Glutamatergic neuron (in vitro differentiated cells): ENCODE measurements around the gene SLC6A19. TPM values are rescaled to one million over a fixed set of nuclear protein-coding genes. Genes with fewer than 3 reads are reported as not detected.
"Not testable (repeated sequence)": the region's sequence is repeated elsewhere in the genome, so short reads cannot be mapped to it uniquely, and the experiment has no call there.

ENCODE experiments used
- DNase-seq: peaks from one replicate; pipeline ENCODE4 v3.0.0; 2022
- H3K27ac Mint-ChIP-seq: one replicate; pipeline ENCODE4 v1.8.0; 2020; ENCODE audit warnings: mild to moderate bottlenecking, mixed read lengths, inconsistent platforms; ENCODE audit not compliant: unreplicated experiment
- H3K27me3 Mint-ChIP-seq: one replicate; pipeline ENCODE4 v1.8.0; 2020; ENCODE audit warnings: mild to moderate bottlenecking, moderate library complexity, mixed read lengths, inconsistent platforms; ENCODE audit not compliant: unreplicated experiment
- H3K36me3 Mint-ChIP-seq: one replicate; pipeline ENCODE4 v1.8.0; 2020; ENCODE audit warnings: mild to moderate bottlenecking, mixed read lengths, inconsistent platforms; ENCODE audit not compliant: unreplicated experiment
- H3K4me1 Mint-ChIP-seq: one replicate; pipeline ENCODE4 v1.8.0; 2020; ENCODE audit warnings: mild to moderate bottlenecking, low read depth, mixed read lengths, inconsistent platforms; ENCODE audit not compliant: unreplicated experiment
- H3K4me3 Mint-ChIP-seq: one replicate; pipeline ENCODE4 v1.8.0; 2020; ENCODE audit warnings: mild to moderate bottlenecking, mixed read lengths, inconsistent platforms; ENCODE audit not compliant: unreplicated experiment
- H3K9me3 Mint-ChIP-seq: one replicate; pipeline ENCODE4 v1.8.0; 2020; ENCODE audit warnings: mild to moderate bottlenecking, moderate library complexity, mixed read lengths, inconsistent platforms; ENCODE audit not compliant: unreplicated experiment
- total RNA-seq: library from RNA; stranded (reverse); fragmentation: NEBNext Ultra II Directional; extraction: Animal tissue kit (Norgen Biotek cat#: 25700); gene quantifications from one replicate; pipeline ENCODE4 v1.2.1, GENCODE V29; 2021; ENCODE audit not compliant: unreplicated experiment
- TF ChIP-seq, protein P1 (sequence below): fragments of 200-600 bp; sonication (generic); IDR thresholded peaks from one replicate; pipeline ENCODE4 v1.5.0; 2021; ENCODE audit not compliant: partially characterized antibody, unreplicated experiment

SLC6A19 gene
- total RNA-seq, 1 donor from 2014 or later, result not detected

DNA sequence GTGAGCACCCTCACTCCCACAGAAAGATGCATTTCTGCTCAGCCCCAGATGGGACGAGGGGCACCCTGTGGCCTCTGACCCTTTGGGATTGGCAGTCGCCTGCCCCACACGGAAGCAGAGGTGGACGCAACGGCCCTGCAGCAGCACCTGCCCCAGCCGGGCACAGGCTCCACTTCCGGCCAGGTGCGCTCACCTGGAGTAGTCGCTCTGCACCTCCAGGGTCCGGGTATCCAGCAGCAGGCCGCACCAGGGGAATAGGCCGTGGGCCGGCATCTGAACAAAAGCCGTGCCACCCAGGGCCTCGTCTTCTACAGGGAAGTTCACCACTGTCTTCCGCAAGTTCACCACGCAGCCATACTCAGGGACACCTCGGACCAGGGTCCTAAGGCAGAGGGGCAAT, 62.8 kb downstream of the SLC6A19 start:
- no peak overlapping the region for H3K27ac Mint-ChIP-seq

DNA sequence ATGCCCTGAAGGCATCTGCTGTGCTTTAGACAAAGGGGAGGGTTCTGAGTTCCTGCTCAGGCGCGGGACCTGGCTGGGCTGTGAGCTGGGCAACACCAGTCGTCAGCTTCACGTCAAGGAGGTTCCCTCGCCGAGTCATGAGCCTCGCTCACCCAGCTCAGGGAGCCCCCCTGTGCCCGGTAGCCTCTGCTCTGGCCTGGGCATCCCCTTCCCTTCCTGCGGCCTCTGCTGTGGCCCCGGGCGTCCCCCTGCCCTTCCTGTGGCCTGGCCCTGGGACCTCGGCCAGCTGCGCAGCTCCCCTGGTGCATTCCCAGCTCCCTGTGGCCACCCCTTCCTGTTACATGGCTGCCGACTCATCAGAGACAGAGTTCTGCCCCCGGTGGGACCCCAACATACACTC, 63.6 kb downstream of the SLC6A19 start:
- TF ChIP-seq, protein P1, sequence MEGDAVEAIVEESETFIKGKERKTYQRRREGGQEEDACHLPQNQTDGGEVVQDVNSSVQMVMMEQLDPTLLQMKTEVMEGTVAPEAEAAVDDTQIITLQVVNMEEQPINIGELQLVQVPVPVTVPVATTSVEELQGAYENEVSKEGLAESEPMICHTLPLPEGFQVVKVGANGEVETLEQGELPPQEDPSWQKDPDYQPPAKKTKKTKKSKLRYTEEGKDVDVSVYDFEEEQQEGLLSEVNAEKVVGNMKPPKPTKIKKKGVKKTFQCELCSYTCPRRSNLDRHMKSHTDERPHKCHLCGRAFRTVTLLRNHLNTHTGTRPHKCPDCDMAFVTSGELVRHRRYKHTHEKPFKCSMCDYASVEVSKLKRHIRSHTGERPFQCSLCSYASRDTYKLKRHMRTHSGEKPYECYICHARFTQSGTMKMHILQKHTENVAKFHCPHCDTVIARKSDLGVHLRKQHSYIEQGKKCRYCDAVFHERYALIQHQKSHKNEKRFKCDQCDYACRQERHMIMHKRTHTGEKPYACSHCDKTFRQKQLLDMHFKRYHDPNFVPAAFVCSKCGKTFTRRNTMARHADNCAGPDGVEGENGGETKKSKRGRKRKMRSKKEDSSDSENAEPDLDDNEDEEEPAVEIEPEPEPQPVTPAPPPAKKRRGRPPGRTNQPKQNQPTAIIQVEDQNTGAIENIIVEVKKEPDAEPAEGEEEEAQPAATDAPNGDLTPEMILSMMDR, result no peak
- H3K27me3 Mint-ChIP-seq, result peaks cover 3% of the 10 kb centered on the region
- no peaks in the 10 kb centered on the region for H3K4me1 Mint-ChIP-seq
- peaks cover 13% of the 10 kb centered on the region for H3K9me3 Mint-ChIP-seq
- peaks cover 20% of the 10 kb centered on the region for H3K36me3 Mint-ChIP-seq
- no peak for DNase-seq
- no peak overlapping the region for H3K27ac Mint-ChIP-seq
- H3K4me3 Mint-ChIP-seq, result no peak overlapping the region

More for the DNA sequence above, 62.8 kb downstream of the SLC6A19 start:
- Mint-ChIP-seq H3K27me3 (peaks cover 3% of the 10 kb centered on the region), H3K4me3 (no peak overlapping the region), H3K9me3 (peaks cover 15% of the 10 kb centered on the region), H3K36me3 (peaks cover 20% of the 10 kb centered on the region), H3K4me1 (no peaks in the 10 kb centered on the region)
- no peak for DNase-seq
- TF ChIP-seq, protein P1, result no peak

DNA sequence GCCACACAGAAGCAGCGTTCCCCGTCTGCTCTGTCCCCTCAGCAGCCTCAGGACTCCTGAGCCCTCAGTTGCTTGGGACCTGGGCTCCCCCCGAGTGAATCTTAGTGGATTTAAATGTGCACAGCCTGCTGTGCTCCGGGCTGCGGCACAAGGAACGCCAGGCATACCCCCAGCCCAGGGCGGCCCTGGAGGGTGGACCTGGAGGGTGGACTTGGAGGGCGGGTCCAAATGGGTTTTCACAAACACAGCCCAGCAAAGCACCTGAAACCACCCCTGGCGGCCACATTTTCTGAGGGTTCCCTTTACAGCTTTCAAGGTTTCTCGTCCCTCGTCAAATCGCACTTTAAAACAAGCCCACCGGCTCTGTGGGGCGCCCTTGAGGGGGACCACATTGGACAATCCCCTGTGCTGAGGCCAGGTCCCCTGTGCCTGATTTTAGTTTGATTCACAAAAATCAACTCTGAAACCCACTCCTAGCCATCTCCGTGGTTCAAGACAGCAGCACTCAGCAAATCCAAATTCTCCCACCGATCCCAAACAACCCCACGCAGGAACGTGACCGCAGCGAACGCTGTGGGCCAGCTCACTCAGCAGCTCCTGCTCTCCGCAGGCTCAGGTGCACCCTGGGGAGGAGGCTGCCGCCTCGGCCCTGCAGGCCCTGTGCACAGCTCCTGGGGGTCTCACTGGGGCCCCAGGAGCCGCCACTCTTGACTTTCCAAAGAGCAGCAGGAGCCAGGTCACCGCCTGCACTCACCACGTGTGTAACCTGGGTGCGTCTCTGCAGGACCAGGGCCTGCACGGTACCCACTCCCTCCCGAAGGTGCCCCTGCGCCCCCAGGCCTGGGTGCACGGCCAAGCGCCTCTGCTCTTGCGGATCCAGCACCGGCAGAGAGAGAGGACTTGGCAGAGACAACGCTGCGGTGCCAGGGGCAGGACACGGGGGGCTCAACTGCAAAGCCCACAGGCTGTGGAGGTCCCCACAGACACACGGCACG, 64.4 kb downstream of the SLC6A19 start:
- no peak for DNase-seq
- H3K27ac Mint-ChIP-seq, result no peak overlapping the region
- peaks cover 18% of the 10 kb centered on the region for H3K36me3 Mint-ChIP-seq
- H3K27me3 Mint-ChIP-seq, result peaks cover 3% of the 10 kb centered on the region
- H3K9me3 Mint-ChIP-seq, result peaks cover 10% of the 10 kb centered on the region
- TF ChIP-seq, protein P1, result no peak
- no peaks in the 10 kb centered on the region for H3K4me1 Mint-ChIP-seq
- H3K4me3 Mint-ChIP-seq, result no peak overlapping the region

GRCh38 chr5:1266791-1267190, 65.4 kb downstream of the SLC6A19 start:
- H3K4me3 Mint-ChIP-seq, result no peak overlapping the region
- TF ChIP-seq, protein P1, result no peak
- H3K4me1 Mint-ChIP-seq, result no peaks in the 10 kb centered on the region
- H3K27me3 Mint-ChIP-seq, result peaks cover 3% of the 10 kb centered on the region
- H3K9me3 Mint-ChIP-seq, result peaks cover 8% of the 10 kb centered on the region
- peaks cover 18% of the 10 kb centered on the region for H3K36me3 Mint-ChIP-seq
- H3K27ac Mint-ChIP-seq, result no peak overlapping the region
- DNase-seq, result no peak

DNA sequence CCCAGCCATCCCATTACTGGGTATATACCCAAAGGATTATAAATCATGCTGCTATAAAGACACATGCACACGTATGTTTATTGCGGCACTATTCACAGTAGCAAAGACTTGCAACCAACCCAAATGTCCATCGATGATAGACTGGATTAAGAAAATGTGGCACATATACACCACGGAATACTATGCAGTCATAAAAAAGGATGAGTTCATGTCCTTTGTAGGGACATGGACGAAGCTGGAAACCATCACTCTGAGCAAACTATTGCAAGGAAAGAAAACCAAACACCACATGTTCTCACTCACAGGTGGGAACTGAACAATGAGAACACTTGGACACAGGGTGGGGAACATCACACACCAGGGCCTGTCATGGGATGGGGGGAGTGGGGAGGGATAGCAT, 66.1 kb downstream of the SLC6A19 start:
- DNase-seq, H3K27ac Mint-ChIP-seq, H3K4me1 Mint-ChIP-seq, H3K4me3 Mint-ChIP-seq, H3K27me3 Mint-ChIP-seq, H3K9me3 Mint-ChIP-seq: not testable (repeated sequence)
- peaks cover 13% of the 10 kb centered on the region for H3K36me3 Mint-ChIP-seq
